Naive B cell (primary cell): Measurements from ENCODE around the gene FMNL2. TPM values are rescaled to one million over a fixed set of nuclear protein-coding genes. Genes with fewer than 3 reads are reported as not detected.

ENCODE experiments used
- ATAC-seq, 2 donors: fragments of 150-1000 bp; cut with Tn5 transposase; 2 replicates each; pipeline ENCODE4 v1.10.0; 2021; ENCODE audit warnings: low read depth in 2 of 2, mild to moderate bottlenecking in 2 of 2, moderate library complexity in 2 of 2
- DNase-seq: peaks from one replicate; pipeline ENCODE4 v3.0.0; 2022
- H3K27ac Mint-ChIP-seq, 6 donors: one replicate each; pipeline ENCODE4 v1.8.0; 2020 to 2022; ENCODE audit warnings: mild to moderate bottlenecking in 6 of 6, mixed read lengths in 6 of 6, moderate library complexity in 5 of 6, inconsistent platforms in 2 of 6
- H3K27me3 Mint-ChIP-seq, 3 donors: one replicate each; pipeline ENCODE4 v1.8.0; 2021 to 2022; ENCODE audit warnings: mixed read lengths in 3 of 3, mild to moderate bottlenecking in 1 of 3
- H3K36me3 Mint-ChIP-seq, 2 donors: one replicate each; pipeline ENCODE4 v1.8.0; 2020 to 2022; ENCODE audit warnings: mixed read lengths in 2 of 2, inconsistent platforms in 1 of 2, mild to moderate bottlenecking in 1 of 2
- H3K4me1 Mint-ChIP-seq, 3 donors: one replicate each; pipeline ENCODE4 v1.8.0; 2020 to 2022; ENCODE audit warnings: mixed read lengths in 3 of 3, inconsistent platforms in 1 of 3, mild to moderate bottlenecking in 1 of 3, moderate library complexity in 1 of 3
- H3K4me3 Mint-ChIP-seq, 8 donors: one replicate each; pipeline ENCODE4 v1.8.0; 2020 to 2022; ENCODE audit warnings: mild to moderate bottlenecking in 8 of 8, mixed read lengths in 8 of 8, moderate library complexity in 8 of 8, inconsistent platforms in 2 of 8
- H3K9me3 Mint-ChIP-seq, 7 donors: one replicate each; pipeline ENCODE4 v1.8.0; 2020 to 2022; ENCODE audit warnings: mixed read lengths in 7 of 7, mild to moderate bottlenecking in 5 of 7, inconsistent platforms in 2 of 7, moderate library complexity in 1 of 7
- polyA plus RNA-seq, 6 donors: library from polyadenylated mRNA; unstranded; fragments of 300-500 nt; fragmentation: Illumina TruSeq; gene quantifications; one replicate each; pipeline ENCODE4 v1.2.3, GENCODE V29; 2021; ENCODE audit warnings: low read depth in 6 of 6

FMNL2 gene
- polyA plus RNA-seq, 6 donors from 2014 or later: 0.08 to 1.4 (median 0.61) TPM

DNA sequence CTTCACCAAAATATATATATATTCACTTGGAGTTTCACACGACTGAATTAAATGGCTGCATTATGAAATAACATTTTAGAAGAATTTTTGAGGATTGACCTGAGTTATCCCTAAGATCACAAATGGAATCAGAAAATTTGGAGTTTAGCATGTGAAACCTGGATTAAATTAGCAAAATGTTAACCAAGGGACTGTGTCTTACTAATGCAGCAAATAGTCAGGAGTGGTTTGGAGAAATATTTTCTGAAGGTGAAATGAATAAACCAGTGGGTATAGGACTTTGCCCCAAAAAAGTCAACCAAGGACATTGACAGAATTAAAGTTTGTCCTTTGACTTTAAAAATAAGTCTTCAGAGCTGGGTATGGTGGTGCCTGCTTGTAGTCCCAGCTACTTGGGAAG lies 271.1 kb downstream of the FMNL2 start:
- H3K4me1 Mint-ChIP-seq: no peaks in the 10 kb centered on the region
- ATAC-seq: no peak

DNA sequence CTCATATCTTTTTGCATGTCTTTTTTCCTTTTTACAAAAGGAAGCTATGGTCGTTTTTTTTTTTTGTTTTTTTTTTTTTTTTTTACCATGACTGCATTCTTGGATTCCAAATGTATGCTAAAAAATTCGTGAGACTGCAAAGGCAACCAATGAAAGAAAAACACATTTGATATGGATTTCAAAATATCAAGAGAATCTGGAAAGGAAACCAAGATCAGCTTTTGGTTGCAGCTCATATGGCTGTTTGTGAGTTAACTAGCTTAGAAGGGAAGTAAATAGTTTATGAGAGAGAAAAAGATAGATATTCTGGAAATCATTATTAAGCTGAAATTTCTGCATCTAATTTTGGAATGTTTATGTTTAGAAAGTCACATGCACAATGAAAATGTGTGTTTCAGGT lies 272.0 kb downstream of the FMNL2 start:
- peak overlapping the region in 1 of 6 donors; percentile 18 for H3K27ac Mint-ChIP-seq
- H3K9me3 Mint-ChIP-seq: no peaks in the 10 kb centered on the region

More for the DNA sequence above, 271.1 kb downstream of the FMNL2 start:
- no peaks in the 10 kb centered on the region for H3K36me3 Mint-ChIP-seq
- no peaks in the 10 kb centered on the region for H3K27me3 Mint-ChIP-seq
- H3K9me3 Mint-ChIP-seq: no peaks in the 10 kb centered on the region
- no peak for DNase-seq
- no peak overlapping the region for H3K27ac Mint-ChIP-seq
- no peak overlapping the region for H3K4me3 Mint-ChIP-seq

DNA sequence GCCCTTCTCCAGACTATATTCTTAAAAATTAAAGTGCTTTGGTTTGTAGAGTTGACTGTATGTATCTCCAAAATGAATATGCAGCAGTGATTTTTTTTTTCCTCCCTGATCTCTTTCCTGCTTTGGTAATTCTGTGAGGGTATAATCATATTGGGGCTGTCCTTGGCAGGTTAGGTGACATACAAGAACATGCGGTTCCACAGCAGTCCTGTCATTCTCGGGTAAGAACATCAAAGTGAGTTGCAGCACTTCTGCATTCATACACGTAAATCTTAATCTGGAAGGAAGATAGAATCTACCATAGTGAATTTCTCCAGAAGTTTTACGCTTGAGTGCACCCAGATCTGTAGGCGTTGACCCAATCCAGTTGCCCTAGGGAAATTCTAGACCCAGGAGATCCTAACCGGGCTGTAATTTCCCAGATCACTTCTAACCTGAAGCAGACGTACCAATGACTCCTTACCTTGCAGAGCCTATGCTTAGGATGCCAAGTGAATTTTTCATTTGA lies 272.9 kb downstream of the FMNL2 start:
- no peak for DNase-seq
- no peaks in the 10 kb centered on the region for H3K9me3 Mint-ChIP-seq
- H3K4me3 Mint-ChIP-seq: no peak overlapping the region
- ATAC-seq: no peak
- no peaks in the 10 kb centered on the region for H3K36me3 Mint-ChIP-seq
- H3K4me1 Mint-ChIP-seq: peaks cover 10 to 16% (median 14%) of the 10 kb centered on the region in 3 donors
- no peaks in the 10 kb centered on the region for H3K27me3 Mint-ChIP-seq
- no peak overlapping the region for H3K27ac Mint-ChIP-seq

More for the DNA sequence above, 272.0 kb downstream of the FMNL2 start:
- no peak for ATAC-seq
- no peak overlapping the region for H3K4me3 Mint-ChIP-seq
- H3K36me3 Mint-ChIP-seq: no peaks in the 10 kb centered on the region
- no peak for DNase-seq
- H3K27me3 Mint-ChIP-seq: no peaks in the 10 kb centered on the region
- peaks cover 4 to 7% (median 5%) of the 10 kb centered on the region in 3 donors for H3K4me1 Mint-ChIP-seq

DNA sequence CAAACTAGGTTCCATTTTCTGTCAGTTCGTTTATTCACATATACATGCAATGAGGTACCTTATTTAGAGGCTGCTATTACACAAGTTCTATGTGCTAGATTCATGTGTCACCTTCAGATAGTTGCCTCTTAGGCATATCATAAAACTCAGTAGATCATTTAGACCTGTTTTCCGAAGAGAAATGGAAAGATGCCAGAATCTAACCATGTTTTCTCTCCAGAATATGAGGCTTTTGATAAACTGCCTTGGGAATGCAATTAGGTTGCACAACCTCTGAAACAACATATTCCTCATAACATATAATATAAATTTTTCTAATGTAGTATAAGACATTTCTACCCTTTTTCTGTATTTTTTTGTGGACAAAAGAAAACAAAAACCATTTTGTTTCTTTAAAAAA lies 274.2 kb downstream of the FMNL2 start:
- ATAC-seq: no peak

DNA sequence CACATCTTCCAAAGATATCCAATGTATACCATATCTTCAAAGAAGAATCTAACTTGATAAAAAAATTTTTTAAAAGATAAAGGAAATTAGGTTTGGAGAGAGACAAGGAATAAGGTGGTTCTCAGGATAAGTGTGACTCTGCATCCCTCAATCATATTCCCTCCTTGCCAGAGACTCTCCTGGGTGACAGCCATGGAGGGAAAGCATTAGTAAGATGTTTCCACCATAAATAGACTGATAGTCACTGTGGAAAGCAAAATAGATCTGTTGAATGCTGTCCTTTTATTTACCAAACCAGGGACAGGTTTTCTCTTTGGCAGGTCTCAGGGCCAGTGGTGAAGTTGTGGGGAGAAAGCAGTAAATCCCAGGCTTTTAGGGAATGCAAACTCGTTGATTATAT lies 274.7 kb downstream of the FMNL2 start:
- H3K27ac Mint-ChIP-seq: peak overlapping the region in 1 of 6 donors; percentile 82
- H3K36me3 Mint-ChIP-seq: no peaks in the 10 kb centered on the region
- no peaks in the 10 kb centered on the region for H3K9me3 Mint-ChIP-seq
- DNase-seq: no peak
- H3K27me3 Mint-ChIP-seq: no peaks in the 10 kb centered on the region
- ATAC-seq: no peak
- H3K4me3 Mint-ChIP-seq: peak overlapping the region in 1 of 8 donors; percentile 12
- H3K4me1 Mint-ChIP-seq: peaks cover 19 to 29% (median 28%) of the 10 kb centered on the region in 3 donors

More for the DNA sequence above, 274.2 kb downstream of the FMNL2 start:
- Mint-ChIP-seq H3K36me3 (no peaks in the 10 kb centered on the region), H3K27me3 (no peaks in the 10 kb centered on the region), H3K4me3 (no peak overlapping the region), H3K9me3 (no peaks in the 10 kb centered on the region), H3K4me1 (peaks cover 19 to 29% (median 27%) of the 10 kb centered on the region in 3 donors), H3K27ac (no peak overlapping the region)
- DNase-seq: no peak

GRCh38 chr2:152611458-152612231 lies 276.7 kb downstream of the FMNL2 start:
- peak overlapping the region in 5 of 6 donors; percentile 62 to 90 (median 87) for H3K27ac Mint-ChIP-seq
- H3K4me3 Mint-ChIP-seq: peak overlapping the region; percentile 29 to 88 (median 80)
- H3K36me3 Mint-ChIP-seq: no peaks in the 10 kb centered on the region
- peaks cover 19 to 29% (median 28%) of the 10 kb centered on the region in 3 donors for H3K4me1 Mint-ChIP-seq
- DNase-seq: peak; percentile 58
- ATAC-seq: peak; percentile 85 to 88
- no peaks in the 10 kb centered on the region for H3K27me3 Mint-ChIP-seq
- H3K9me3 Mint-ChIP-seq: no peaks in the 10 kb centered on the region

DNA sequence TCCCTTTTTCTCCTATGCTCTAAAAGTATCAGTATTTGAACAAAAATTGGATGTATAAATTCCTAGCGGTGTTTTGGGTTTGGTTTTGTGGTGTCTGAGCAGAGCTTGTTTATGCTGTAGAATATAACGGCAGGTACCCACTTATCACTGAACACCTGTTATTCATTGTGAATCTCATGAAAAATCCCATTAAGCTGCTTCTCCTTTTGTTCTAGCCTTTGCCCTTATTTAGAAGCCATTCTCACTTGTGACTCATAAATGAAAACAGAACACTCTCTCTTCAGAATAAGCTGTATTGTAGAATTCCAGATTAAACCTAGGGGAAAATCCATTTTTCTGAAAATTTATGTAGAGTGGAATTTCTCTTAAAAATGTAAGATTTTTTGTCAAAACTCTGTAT lies 278.3 kb downstream of the FMNL2 start:
- ATAC-seq (no peak), DNase-seq (no peak)
- Mint-ChIP-seq H3K4me3 (peak overlapping the region in 5 of 8 donors; percentile 54 to 88 (median 77)), H3K27me3 (no peaks in the 10 kb centered on the region), H3K36me3 (no peaks in the 10 kb centered on the region), H3K9me3 (no peaks in the 10 kb centered on the region), H3K27ac (peak overlapping the region in 1 of 6 donors; percentile 17), H3K4me1 (peaks cover 19 to 29% (median 28%) of the 10 kb centered on the region in 3 donors)

DNA sequence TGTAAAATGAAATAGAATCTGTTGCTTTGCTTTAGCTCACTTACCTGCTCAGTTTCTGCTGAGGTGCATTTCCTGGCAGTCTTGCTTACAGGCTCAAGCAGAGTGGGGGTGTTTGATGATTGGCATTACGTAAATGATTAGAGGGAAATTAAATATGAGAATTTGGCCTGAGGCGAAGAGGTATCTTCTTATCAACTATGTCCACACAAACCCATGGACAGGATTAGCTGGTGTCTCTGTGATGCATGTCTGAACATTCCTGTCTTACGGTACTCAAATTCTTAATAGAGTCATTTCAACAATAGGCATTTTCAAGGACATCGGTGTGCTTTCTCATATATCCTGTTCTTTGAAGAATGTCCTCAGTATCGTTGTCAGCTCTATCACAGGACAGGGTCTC lies 280.2 kb downstream of the FMNL2 start:
- H3K36me3 Mint-ChIP-seq: no peaks in the 10 kb centered on the region
- H3K27me3 Mint-ChIP-seq: no peaks in the 10 kb centered on the region
- H3K9me3 Mint-ChIP-seq: no peaks in the 10 kb centered on the region
- H3K4me1 Mint-ChIP-seq: peaks cover 19 to 29% (median 28%) of the 10 kb centered on the region in 3 donors
- no peak overlapping the region for H3K4me3 Mint-ChIP-seq
- ATAC-seq (no peak), DNase-seq (no peak)
- H3K27ac Mint-ChIP-seq: no peak overlapping the region

GRCh38 chr2:152617456-152618192 lies 282.6 kb downstream of the FMNL2 start:
- Mint-ChIP-seq H3K27me3 (no peaks in the 10 kb centered on the region), H3K36me3 (no peaks in the 10 kb centered on the region), H3K4me1 (peaks cover 12 to 16% (median 15%) of the 10 kb centered on the region in 3 donors), H3K9me3 (no peaks in the 10 kb centered on the region), H3K4me3 (no peak overlapping the region), H3K27ac (no peak overlapping the region)
- DNase-seq (no peak), ATAC-seq (no peak)

GRCh38 chr2:152618193-152618564 lies 283.2 kb downstream of the FMNL2 start:
- DNase-seq: no peak
- Mint-ChIP-seq H3K27me3 (no peaks in the 10 kb centered on the region), H3K4me3 (no peak overlapping the region), H3K36me3 (no peaks in the 10 kb centered on the region), H3K27ac (no peak overlapping the region), H3K4me1 (peaks cover 6 to 10% (median 10%) of the 10 kb centered on the region in 3 donors), H3K9me3 (no peaks in the 10 kb centered on the region)
- ATAC-seq: no peak

DNA sequence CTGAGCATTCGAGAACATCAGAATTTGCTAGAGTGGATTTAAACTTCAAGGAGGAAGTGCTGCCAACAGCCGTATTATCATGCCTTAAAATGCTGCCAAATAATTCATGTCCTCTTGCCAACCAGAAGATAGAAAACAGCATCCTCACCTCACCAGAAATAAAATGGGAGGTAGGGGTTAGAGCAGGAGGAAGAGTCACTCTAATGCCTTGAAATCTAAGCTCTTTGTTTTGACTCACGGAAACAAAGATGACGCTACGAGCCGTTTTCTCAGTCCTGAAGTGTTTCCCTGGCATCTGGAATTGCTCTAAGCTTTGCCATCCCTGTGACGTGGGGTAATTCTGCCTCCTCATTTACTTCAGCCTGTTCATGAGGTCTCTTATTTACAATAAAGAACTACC lies 285.2 kb downstream of the FMNL2 start:
- Mint-ChIP-seq H3K27ac (no peak overlapping the region), H3K27me3 (no peaks in the 10 kb centered on the region), H3K9me3 (no peaks in the 10 kb centered on the region), H3K36me3 (no peaks in the 10 kb centered on the region), H3K4me3 (no peak overlapping the region), H3K4me1 (no peaks in the 10 kb centered on the region)
- no peak for ATAC-seq
- DNase-seq: no peak

GRCh38 chr2:152620985-152621384 lies 286.0 kb downstream of the FMNL2 start:
- Mint-ChIP-seq H3K36me3 (no peaks in the 10 kb centered on the region), H3K4me1 (no peaks in the 10 kb centered on the region), H3K9me3 (no peaks in the 10 kb centered on the region), H3K4me3 (no peak overlapping the region), H3K27me3 (no peaks in the 10 kb centered on the region), H3K27ac (no peak overlapping the region)
- no peak for ATAC-seq
- no peak for DNase-seq

GRCh38 chr2:152622219-152622618 lies 287.2 kb downstream of the FMNL2 start:
- no peaks in the 10 kb centered on the region for H3K36me3 Mint-ChIP-seq
- H3K9me3 Mint-ChIP-seq: no peaks in the 10 kb centered on the region
- H3K27ac Mint-ChIP-seq: no peak overlapping the region
- no peak overlapping the region for H3K4me3 Mint-ChIP-seq
- no peaks in the 10 kb centered on the region for H3K4me1 Mint-ChIP-seq
- DNase-seq (no peak), ATAC-seq (no peak)
- H3K27me3 Mint-ChIP-seq: no peaks in the 10 kb centered on the region
